HG02678 (cell line): ENCODE measurements around the gene SARS1.

ENCODE experiments used
- ATAC-seq: cut with Tn5 transposase; IDR thresholded peaks from one replicate; pipeline ENCODE4 v1.9.1; 2021; ENCODE audit warnings: mild to moderate bottlenecking, moderate library complexity; ENCODE audit not compliant: unreplicated experiment

Gene SARS1

GRCh38 chr1:109225711-109226445, 12.2 kb downstream of the SARS1 start:
- ATAC-seq: no peak

DNA sequence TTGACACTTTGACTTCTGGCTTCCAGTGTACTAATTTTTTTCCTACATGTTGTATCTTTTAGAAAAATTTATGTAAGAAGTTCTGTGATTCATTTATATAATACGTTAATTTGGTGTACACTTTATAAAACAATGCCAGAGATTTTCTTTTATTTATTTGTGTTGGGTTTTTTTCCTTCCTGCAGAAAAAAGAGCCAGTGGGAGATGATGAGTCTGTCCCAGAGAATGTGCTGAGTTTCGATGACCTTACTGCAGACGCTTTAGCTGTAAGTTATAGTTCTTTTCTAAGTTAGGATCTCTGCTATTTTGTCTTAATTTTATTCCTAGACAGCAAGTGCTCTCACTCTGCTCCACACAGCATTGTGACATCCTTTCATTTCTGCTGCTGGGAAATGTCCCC, 14.4 kb downstream of the SARS1 start:
- ATAC-seq: no peak

DNA sequence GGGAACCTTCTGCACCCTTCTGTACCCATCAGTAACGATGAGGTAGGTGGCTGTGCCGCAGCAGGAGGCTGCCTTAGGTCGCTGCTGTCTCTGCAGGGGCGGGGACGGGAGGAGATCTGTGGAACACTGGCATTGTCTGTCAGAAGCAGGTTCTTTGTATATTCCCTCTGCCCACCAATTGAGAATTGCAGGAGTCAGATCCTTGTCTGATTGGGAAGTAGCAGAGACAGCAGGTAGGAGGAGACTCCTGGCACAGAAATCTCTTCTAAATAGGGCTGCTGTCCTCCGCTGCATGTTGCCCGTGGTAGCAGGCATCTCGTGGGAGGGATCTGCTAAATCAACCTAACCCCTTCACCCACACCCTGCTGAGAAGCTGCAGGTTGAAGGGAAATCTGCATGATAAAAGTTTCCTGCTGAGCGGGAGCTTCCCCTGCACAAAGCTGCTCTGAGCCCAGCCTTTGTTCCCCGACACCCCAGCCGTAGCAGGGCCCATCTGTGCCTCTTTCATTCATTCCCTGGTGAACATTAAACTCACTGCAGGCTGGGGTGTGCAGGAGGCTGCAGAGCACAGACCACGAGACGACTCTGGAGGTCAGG, 15.9 kb downstream of the SARS1 start:
- ATAC-seq: no peak

DNA sequence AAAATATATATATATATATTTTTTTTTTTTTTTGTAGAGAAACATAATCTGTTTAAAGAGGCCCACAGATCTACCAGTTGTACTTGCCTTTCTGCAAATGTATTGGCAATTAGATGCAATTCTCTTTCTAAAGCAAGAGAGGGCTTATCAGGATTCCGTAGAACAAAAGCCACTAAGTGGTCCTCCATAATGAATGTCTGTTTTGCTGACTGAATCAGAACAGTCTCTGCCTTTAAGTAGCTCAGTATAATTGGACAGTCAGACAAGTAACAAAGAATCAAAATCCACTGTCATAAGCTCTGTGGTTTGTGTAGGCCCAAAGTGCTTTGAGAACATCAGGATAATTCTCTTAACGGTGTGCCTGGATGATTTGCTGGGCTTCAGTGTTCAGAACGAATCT, 17.3 kb downstream of the SARS1 start:
- ATAC-seq: no peak

DNA sequence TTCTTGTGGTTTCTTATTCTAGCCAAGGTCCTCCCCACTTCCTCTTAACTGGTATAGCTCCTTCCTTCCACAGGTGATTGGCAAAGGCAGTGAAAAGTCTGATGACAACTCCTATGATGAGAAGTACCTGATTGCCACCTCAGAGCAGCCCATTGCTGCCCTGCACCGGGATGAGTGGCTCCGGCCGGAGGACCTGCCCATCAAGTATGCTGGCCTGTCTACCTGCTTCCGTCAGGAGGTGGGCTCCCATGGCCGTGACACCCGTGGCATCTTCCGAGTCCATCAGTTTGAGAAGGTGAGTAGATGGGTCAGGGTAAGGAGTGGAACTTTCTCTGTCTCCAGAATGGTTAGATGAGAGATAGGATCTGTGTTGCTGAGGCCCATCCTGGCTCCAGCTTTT, 21.4 kb downstream of the SARS1 start:
- no peak for ATAC-seq

DNA sequence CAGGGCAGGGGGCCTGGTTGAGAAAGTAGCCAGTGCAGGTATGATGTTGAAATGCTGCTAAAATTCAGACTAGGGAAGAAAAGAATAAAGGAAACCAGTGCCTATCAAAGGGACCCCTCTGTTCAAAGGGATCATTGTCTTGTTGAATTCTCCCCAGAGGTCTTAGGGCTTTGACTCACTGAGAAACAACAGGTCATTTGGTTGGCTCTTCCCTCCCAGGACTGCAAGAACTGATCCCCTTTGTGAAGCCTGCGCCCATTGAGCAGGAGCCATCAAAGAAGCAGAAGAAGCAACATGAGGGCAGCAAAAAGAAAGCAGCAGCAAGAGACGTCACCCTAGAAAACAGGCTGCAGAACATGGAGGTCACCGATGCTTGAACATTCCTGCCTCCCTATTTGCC, 23.8 kb downstream of the SARS1 start:
- ATAC-seq: no peak

GRCh38 chr1:109238382-109238781, 24.7 kb downstream of the SARS1 start:
- no peak for ATAC-seq

- ATAC-seq: no peak
Measured at GRCh38 chr1:109239047-109239408, 25.3 kb downstream of the SARS1 start.

DNA sequence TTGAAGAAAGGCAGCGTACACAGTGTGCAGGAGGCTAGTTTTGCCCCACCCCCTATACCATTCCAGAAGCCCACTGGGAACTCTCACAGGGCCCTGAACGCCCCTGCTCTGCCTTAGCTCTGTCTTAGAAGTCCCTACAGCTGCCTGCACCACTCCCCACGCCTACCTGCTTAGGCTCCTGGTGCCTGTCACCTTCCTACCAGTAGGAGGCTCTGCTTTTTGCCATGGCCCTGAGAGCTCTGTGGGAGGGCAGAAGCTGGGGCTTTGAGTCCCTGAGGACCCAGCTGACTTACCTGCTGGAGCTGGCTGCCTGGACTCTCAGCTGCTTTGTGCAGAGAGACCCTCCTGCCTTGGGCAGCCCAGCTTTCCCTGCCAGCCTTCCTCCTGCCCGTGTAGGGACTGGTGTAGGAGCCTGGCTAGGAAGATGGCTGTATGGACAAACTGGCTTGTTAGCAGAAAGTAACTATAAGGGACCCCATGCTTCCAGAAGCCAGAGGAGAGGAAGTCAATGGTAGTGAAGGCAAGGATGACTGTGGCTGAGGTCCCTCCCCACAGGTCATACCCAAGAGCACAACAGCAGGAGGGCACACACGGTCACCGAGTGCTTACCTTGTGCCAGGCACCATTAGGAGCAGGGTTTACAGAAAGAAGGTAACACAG, 25.8 kb downstream of the SARS1 start:
- peak; percentile 70 for ATAC-seq

- no peak for ATAC-seq
Measured at GRCh38 chr1:109240158-109241152, 26.7 kb downstream of the SARS1 start.

GRCh38 chr1:109241344-109241743, 27.6 kb downstream of the SARS1 start:
- no peak for ATAC-seq

DNA sequence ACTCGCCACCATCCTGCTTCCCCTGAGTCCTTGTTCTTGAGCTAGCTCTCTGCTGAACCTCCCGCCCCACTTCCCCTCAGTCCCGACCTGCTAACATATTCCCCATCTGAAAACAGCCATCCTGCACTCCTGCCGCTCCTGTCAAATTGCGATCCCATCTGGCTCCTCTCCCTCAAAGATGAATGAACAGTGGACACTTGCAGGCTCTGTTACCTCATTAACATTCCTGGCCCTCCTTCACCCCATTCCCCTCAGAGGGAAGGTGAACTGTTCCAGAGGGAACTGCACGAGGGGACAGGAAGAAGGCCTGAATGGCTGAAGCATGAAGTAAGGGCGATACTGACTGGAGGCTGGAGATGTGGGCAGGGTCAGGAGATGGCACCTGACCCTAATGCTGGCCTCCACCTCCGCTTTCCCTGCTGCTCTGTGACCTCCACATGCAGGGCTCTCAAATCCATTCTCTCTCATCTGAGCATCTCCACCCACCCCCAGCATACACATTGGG, 28.2 kb downstream of the SARS1 start:
- ATAC-seq: no peak

DNA sequence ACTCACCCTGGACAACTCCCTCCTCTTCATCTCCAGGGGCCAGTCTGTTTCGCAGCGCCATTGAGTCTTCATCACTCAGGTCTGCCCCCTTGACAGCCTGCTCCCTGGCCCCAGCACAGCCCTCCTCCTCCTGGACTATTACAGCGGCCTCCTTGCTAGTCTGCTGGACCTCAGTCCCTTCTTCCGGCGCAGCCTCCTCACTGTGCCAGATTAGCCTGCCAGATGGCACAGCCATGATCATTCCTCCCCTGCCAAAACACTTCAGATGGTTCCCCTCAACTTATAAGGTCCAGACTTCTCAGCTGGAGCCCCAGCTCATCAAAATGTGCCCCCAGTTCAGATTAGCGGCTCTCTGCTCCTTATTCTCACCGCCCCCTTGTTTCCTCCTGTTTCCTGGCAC, 28.7 kb downstream of the SARS1 start:
- ATAC-seq: no peak

DNA sequence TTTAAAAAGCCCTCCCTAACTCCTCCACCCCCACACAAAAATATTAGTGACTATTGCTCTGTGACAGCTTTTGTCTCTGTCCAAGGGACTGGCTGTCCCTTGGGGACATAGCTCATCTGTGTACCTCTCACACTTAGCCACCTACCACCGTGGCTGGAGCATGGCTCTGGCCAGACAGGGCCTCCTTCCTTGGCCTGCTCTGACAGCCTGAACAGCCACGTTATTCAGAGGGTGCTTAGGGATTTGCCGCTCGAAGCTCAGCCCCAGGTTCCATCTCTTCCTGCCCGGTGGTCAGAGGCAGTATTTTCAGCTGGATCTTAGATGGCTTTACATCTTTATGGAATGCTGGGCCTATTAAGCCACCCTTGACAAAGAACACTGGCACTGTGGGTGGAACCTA, 29.5 kb downstream of the SARS1 start:
- ATAC-seq: no peak

- no peak for ATAC-seq
Measured at GRCh38 chr1:109243860-109244552, 30.3 kb downstream of the SARS1 start.

DNA sequence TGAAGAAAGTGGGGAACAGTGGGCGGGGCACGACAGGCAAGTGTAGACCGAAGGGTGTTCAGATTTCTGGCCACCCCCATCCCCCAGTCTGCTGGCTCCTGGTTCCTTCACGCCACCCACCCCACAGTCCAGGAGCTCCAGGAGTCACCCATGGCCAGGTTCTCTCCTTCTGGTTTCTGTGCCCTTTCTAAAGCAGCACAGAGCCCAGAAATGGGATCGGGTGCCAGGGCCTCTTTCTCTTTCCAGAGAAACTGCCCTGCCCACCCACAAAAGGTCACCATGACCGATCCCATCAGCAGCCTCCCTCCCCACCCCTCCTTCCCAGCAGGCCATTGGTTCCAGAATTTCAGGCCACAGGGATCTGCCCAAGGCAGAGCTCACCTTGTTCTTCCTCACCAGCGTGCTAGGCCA, 32.4 kb downstream of the SARS1 start:
- no peak for ATAC-seq

GRCh38 chr1:109247401-109248365, 34.0 kb downstream of the SARS1 start:
- ATAC-seq: no peak

- no peak for ATAC-seq
Measured at GRCh38 chr1:109248444-109248796, 34.7 kb downstream of the SARS1 start.
